ENCODE measurements around the gene THSD1. TPM values are rescaled to one million over a fixed set of nuclear protein-coding genes. Genes with fewer than 3 reads are reported as not detected.

Gene THSD1
- total RNA-seq, 1 experiment from 2014 or later = 0.34 TPM

Other genes with a start within 250 kb of the THSD1 start
- gene NEK3, start 246.6 kb downstream of the THSD1 start, total RNA-seq (2014; rRNA removed; shearing (Covaris generic)) = 4.2 and 8.7 TPM in 2 replicates
- 33.1 and 42.3 TPM in 2 replicates for gene VPS36, start 44.5 kb upstream of the THSD1 start, total RNA-seq (2014; rRNA removed; shearing (Covaris generic))
- gene CKAP2, start 49.3 kb upstream of the THSD1 start, total RNA-seq (2014; rRNA removed; shearing (Covaris generic)) = 57.8 and 77.7 TPM in 2 replicates
- 2.7 and 4.0 TPM in 2 replicates for gene HNRNPA1L2, start 236.3 kb upstream of the THSD1 start, total RNA-seq (2014; rRNA removed; shearing (Covaris generic))
- 49.8 and 52.8 TPM in 2 replicates for gene SUGT1, start 246.7 kb upstream of the THSD1 start, total RNA-seq (2014; rRNA removed; shearing (Covaris generic))